Measurements from ENCODE around the gene SLC2A13.
"Not testable (repeated sequence)": the region's sequence is repeated elsewhere in the genome, so short reads cannot be mapped to it uniquely, and the experiment has no call there.

The SLC2A13 gene

DNA sequence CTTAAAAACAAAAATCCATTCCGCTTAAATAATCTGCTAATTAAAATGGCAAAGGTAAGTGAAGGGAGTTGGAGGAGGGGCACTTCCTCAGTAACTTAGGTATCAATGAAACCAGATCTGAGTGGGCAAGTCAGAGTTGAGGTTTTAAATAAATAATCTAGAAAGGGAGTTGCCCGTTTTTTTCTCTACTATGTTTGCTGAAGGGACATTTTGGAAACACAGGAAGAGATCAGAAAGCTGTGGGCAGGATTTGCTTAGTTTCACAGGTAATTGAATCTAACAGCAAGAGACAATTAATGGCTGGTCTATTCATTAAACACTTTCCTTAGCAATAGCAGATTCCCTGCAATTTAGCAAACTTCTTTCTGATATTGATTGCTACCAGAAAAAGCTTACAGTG is 300.2 kb downstream of the SLC2A13 start:
- no peak for DNase-seq (ENCODE audit: low read depth)

DNA sequence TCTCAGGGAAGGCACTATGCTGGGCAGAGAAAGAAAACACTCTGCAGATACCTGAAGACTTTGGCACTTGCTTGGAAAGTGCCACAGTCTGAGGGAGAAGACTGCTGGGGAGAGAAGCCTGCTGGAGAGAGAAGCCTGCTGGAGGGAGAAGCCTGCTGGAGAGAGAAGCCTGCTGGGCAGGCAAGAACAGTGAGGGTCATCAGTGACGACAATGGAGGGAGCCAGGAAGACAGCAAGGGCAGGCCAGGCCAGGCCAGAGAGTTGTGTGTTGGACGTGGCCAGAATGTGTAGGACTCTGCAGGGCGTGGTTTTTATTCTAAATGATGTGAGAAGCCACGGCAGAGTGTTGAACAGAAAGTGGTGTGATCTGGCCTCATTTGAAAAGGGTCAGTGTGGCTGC is 301.0 kb downstream of the SLC2A13 start:
- no peak for DNase-seq (ENCODE audit: low read depth)

DNA sequence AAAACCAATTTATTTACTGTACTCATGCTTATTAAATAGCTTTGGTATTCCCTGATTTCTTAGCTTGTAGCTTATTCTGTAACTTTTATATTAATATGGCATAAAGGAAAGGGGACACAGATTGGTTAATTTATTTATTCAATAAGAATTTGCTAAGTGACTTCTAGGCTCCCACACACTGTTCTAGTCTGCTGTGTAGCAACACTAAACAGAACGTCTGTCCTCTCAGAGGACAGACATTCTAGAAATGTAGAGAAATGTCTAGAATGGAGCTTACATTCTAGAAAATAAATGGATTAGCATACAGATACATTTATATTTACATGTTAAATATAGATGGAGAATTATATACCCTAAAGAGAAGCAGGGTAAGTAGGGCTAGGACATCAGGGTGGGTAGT is 301.4 kb downstream of the SLC2A13 start:
- DNase-seq (ENCODE audit: low read depth): no peak

DNA sequence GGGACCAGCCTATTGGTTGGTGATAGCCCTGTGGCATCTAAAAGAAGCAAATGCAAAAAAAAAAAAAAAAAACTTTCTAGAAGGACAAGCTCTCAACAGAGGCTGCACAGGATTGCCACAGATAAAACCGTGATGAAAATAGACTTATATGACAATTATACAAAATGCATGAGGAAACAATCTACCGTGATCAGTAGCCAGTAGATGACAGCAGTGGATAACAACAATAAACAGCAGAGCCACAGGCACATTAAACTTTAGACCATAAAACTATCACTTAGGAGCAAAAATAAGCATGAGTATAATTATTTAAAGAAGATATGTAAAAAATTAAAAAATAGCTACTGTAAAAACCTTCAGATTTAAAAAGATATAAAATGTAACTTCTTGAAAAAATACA is 302.7 kb downstream of the SLC2A13 start:
- DNase-seq (ENCODE audit: low read depth): no peak

DNA sequence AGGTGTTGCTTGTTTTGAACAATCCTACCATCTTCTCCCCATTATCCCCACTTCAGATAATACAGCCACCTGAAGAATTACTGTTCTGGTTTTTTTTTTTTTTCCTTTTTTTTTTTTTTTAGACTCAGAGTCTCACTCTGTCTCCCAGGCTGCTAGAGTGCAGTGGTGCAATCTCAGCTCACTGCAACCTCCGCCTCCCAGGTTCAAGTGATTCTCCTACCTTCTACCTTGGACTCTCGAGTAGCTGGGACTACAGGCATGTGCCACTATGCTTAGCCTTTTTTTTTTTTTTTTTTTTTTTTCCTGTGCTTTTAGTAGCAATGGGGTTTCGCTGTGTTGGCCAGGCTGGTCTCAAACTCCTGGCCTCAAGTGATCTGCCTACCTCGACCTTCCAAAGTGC is 306.9 kb downstream of the SLC2A13 start:
- DNase-seq (ENCODE audit: low read depth): no peak

DNA sequence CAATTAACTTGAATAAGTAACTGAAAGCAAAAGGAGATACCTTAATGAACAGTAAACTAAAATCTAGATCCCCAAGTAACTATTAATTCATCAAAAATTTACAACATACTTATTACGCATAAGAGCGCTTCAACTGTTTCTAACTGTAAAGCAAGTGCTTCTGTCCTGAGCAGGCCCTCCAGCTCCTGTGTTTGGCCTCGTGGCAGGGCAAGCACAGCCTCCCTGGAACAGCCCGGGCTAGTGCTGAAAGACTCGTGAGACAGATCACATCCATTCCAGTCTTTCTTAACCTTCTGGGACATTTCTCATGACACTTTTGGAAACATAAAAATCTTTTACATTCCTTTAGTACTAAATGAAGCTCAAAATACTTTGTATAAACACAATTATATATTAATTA is 307.5 kb downstream of the SLC2A13 start:
- DNase-seq (ENCODE audit: low read depth): no peak

DNA sequence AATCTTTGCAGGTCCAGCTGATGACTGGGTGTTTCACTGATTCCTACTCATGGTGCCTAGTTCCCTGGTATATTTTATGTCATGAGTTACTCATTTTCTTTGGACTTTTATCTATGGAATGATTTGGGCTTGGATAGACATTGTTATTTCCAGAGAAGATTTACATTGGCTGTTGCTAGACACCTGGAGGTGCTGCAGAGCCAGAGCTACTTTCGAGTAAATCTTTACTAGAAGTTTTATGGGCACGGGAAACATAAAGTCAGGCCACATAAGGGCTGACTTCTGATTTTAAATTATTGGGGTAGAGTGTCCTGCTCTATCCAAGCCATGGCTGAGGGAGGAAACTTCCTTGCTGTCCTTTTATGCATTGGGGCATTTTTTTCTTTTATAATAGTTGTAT is 310.4 kb downstream of the SLC2A13 start:
- DNase-seq (ENCODE audit: low read depth): no peak

DNA sequence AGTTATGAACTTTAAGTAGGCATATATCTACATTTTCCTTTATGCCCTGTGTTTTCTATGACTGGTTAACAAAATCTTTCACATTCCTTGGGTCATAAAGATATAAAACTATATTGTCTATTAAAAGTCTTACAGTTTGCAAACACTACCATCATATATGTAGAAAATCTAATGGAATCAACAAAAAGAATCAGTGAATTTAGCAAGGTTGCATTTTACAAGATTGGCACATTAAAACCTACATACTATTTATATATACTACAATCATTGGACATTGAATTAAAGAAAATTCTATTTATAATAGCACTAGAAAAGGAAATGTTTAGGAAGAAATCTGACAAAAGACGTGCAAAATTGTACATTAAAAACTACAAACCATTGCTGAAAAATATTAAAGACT is 312.9 kb downstream of the SLC2A13 start:
- DNase-seq (ENCODE audit: low read depth): no peak

DNA sequence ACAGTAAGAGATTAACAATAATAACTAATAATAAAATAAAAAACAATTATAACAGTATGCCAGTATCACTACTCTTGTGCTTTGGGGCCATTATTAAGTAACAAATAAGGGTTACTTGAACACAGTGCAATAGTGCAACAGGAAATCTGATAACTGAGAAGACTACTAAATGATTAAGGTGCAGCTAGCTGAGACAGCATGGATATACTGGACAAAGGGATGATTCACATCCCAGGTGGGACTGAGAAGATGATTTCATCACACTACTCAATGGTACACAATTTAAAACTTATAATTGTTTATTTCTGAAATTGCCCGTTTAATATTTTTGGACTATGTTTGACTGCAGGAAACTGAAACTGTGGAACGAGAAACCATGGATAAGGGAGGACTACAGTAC is 317.6 kb downstream of the SLC2A13 start:
- no peak for DNase-seq (ENCODE audit: low read depth)

DNA sequence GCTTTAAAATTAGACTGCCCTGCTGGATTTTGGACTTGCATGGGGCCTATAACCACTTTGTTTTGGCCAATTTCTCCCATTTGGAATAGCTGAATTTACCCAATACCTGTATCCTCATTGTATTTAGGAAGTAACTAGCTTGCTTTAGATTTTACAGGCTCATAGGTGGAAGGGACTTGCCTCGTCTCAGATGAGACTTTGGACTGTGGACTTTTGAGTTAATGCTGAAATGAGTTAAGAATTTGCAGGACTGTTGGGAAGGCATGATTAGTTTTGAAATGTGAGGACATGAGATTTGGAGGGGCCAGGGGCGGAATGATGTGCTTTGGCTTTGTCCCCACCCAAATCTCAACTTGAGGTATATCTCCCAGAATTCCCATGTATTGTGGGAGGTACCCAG is 320.1 kb downstream of the SLC2A13 start:
- DNase-seq (ENCODE audit: low read depth): not testable (repeated sequence)

DNA sequence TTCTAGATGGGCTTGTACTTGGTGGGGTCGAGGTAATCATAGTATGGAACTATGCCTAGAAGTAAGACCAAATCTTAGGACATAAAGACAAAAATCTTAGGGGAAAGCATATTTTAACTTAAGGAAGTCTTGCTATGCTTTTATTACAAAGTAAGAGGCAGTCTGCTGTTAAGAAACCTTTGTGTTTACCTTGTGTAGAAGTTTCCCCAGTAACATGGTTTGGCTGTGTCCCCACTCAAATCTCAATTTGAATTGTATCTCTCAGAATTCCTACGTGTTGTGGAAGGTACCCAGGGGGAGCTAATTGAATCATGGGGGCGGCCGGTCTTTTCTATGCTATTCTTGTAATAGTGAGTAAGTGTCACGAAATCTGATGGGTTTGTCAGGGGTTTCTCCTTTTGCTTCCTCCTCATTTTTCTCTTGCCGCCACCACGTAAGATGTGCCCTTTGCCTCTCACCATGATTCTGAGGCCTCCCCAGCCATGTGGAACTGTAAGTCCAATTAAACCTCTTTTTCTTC is 323.8 kb downstream of the SLC2A13 start:
- no peak for DNase-seq (ENCODE audit: low read depth)

DNA sequence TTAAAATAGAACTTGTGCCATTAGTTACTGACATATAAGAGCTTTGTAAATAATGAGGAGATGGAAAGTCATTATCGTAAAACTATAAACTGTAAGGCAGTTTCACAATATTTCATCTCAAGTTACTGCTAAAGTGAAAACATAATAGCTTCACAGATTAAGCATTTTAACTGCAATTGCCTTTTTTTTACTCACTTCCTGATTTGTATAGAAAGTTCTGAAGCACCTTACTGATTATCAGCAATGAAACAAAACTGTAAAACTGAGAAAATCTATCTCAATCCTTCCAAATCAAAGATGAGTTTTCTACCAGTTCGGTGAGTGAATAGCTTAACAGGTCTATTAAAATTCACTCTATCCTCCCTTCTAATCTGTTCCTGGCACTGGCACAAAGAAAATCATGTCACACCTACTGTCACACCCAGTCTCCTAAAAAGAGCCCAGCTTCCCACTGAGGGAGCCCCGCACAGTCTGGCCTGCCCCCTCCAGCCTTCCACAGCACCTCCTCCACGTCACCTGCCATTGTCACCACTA is 324.9 kb downstream of the SLC2A13 start:
- no peak for DNase-seq (ENCODE audit: low read depth)

DNA sequence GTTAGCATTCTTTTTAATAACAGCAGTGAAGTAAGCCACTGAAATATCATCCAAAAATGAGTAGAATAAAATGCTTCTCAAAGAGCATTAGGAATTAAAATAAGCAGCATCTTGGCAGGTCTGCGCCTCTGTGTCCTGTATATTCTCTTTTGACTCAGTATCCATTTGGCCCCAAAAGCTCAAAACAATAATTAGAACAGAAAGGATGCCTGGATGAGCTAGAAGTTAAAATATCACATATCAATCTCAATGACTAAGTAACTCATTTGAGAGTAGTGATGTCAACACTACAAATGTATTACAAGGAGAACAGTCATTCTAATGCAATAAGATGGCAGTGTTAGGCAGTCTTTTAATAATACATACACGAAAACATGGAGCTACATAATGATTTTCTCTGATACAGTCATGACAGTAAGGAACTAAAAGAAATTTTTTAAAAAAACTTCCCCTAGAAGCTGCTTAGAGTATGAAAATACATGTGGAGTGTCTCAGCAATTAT is 325.4 kb downstream of the SLC2A13 start:
- no peak for DNase-seq (ENCODE audit: low read depth)

DNA sequence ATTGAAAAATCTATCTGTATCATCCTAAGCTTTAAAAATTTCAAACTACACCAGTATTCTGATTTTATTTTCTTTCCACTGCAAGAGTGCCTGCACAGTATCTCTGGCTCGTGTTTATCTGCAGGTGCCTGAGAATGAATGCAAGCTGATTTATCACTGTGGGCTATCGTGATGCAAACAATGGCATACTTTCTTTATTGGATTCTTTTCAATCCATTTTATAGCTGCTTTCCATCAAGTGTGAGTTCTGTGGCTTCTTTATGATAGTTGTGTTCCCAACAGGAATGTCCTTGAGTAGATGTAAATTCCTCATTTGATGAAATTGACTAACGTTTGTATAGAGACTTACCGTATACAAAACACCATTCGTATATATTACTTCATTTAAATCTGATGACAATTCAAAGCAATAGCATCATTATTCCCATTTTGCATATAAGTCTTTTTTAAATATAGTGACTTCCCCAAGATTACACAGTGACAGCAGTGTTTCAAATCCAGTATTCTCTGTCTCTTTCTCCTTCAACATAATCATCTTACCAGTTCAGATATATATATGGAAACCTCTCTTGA is 326.0 kb downstream of the SLC2A13 start:
- no peak for DNase-seq (ENCODE audit: low read depth)

DNA sequence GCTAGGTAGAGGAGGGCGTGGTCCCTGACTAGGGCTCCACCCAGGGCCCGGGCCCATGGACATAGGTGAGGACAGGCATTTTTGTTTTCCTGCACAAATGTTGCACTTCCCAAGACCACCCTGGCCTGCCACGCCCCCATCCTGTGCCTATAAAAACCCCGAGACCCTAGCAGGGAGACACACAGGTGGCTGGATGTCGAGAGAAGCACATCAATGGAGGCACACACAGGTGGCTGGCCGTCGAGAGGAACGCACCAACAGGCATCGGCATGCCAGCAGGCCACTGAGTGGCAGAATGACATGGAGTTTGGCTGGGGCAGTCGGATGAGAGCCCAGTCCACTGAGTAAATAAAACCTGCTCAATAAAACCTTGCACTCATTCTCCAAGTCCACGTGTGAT is 328.4 kb downstream of the SLC2A13 start:
- DNase-seq (ENCODE audit: low read depth): no peak

DNA sequence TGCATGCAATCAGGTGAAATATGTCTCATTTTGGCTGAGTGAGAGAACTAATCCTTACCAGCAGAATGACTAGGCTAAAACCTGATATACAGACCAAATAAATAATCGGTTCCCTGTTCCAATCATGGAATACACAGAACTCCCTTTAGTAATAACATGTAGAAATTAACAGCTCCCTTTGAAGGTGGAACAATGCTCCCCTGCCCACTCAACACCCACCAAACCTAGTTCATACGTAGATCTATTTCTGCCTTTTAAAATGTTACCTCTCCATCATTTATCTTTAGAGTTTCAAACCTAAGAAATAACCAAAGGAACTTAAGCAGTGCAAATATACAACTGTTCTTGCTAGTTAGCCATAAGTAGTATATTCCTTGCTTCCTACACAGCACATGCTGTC is 332.6 kb downstream of the SLC2A13 start:
- no peak for DNase-seq (ENCODE audit: low read depth)

DNA sequence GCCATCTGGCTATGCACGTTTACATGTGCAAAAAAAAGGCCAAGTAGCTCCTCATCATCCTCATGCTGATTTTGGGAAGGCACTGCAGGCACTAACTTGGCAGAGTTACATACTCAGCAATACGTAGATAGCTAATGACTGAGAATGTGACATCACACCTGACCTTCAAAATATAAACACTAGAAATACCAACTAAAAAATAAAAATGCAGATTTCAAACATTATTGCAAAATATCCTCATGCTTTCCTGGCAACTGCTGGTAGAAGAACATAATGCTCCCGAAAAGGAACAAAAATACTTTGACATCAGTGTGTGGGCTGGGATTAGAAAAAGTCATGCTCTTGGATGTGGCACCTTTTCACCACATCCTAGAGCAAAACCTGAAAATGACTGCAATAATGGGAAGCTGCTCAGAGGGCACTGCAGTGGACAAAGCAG is 333.0 kb downstream of the SLC2A13 start:
- no peak for DNase-seq (ENCODE audit: low read depth)

DNA sequence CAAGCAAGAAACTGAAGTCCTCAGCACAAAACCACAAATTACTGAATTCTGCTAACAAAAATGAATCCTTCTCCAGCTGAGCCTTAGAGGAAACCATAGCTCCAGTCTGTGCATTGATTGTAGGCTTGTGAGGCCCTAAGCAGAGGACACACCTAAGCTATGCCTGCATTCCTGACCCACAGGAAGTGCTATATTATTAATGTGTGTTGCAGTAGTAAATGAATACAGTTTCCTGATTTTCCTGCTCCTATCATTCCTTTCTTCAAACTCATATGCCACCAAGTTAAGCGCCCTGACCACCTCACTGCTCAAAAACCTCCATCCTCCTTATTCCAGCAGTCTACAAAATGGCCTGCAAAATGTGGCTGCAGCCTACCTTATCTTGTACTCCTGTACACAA is 334.4 kb downstream of the SLC2A13 start:
- no peak for DNase-seq (ENCODE audit: low read depth)

DNA sequence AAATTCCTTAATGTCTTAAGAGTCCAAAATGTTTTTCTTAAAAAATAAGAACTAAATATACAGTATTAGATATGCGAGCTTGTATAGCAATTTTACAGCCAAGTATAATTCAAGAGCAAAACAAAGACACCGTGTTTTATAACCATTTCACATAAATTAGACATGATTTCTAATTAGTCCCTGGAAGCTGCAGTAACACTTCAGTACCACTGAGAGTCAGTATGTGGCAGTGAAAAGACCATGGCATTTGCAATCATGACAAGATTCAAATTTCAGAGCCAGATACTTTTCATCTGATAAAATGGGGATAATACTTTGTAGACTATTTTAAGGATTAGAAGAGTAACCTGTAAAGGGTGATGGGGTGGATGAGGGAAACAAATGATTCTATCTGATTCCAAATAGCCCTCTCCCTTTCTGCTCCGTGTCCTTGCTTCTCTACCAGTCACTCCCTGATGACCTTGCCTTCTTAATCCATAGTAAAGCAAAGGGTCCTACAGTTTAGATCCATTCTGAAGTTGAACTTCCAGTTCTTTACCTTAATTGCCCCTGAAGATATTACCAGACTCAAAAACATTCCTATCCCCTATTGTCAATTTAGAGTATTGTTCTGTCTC is 340.8 kb downstream of the SLC2A13 start:
- DNase-seq (ENCODE audit: low read depth): no peak

DNA sequence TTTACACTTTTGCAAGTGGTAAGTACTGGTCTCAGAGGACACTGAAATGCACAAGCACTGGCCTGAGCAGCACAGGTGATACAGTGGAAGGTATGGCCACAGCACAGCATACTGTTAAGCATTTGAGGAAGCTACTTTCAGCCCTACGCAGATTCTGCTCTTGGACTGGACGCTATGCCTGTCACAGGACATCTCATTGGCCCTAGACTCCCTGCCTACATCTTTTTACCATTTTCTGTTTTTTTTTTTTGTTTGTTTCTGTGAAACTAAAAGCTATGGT is 342.1 kb downstream of the SLC2A13 start:
- DNase-seq (ENCODE audit: low read depth): no peak

DNA sequence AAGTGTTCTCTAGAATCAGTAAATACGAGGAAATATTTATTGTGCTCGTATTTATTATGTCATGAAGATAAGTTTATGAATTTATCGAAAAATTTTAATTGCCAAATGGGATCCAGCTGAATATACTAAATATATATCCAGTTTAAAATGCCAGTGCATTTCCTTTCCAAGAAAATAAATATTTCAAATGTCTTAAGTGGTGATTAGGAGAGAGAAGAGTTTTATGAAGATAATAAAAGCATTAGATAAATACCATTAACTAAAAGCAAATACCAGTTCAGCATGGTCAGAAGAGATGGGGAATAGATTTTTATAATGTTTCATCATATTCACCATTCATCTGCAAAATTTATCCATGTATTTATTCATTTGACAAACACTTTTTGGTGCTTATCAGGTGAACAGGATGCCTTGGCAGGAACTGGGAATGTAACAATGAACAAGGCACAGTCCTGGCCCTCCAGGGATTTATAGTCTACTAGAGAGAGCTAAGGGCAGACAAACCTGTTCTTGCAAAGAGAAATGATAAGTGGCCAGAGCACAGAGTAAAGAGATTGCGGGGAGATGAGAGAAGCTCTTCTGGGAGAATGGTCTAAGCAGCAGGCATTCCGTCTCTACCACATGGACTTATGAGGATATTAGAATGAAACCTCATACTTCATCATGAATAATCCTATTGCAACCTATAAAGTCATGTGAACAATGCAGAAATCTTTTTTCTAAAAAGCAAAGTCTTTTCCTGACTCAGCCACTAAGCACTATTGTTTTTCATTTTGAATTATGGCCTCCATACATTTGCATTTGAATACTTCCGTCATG is 342.6 kb downstream of the SLC2A13 start:
- no peak for DNase-seq (ENCODE audit: low read depth)

DNA sequence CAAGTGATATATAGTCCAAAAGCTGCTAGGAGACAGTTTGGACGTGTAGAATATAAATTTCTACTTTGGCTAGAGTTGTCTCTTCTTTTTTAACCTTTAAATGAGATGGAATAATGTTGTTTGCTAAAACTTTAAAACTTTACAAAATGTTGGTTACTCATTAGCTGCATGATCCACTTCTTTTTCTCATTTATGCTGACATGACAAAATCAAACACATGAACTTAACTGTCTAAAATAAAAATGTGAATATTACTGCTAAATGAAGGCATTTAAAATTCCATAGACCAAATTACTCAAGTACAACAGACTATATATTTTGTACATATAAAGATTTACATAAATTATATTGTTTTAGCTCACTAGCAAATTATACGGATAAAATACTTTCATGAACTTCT is 350.4 kb downstream of the SLC2A13 start:
- DNase-seq (ENCODE audit: low read depth): no peak

DNA sequence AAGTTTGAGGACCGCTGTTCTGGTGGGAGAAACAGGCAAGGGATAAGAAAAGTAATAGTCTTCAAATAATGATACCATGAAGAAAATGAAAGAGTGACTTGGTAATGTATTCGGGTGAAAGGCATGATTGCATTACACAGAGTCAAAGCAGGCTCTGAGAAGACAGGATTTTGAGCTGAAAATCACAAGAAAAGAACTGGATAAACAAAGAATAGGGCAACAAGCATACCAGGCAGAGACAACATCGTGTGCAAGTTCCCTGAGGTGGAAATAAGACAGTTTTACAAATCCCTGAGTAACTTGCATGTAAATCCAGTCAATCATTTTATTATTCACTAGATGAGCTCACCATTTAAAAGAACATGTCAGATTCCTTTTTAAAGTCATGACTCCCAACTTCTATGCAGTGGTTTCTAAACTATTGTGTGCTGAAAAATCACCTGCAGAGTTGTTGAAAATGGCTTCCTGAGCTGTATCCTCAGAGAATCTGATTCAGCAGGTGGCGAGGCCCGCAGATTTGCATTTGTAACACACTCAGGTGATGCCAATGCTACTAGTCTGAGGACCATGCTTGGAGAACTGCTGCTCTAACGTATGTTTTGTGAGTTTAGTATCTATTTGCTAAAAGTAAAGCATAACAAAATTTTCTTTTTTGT is 353.3 kb downstream of the SLC2A13 start:
- no peak for DNase-seq (ENCODE audit: low read depth)

All from activated T-helper 9 cell treated with anti-CD3 and anti-CD28 coated beads, Interleukin-2, amount 50 U/mL, for 16 hours (primary cell).